NB4 (cell line): ENCODE data around the gene STPG1.

Experiments used
- POLR2A ChIP-seq: IDR thresholded peaks from 2 replicates; pipeline ENCODE4 v1.6.1; 2011; ENCODE audit warnings: mild to moderate bottlenecking; ENCODE audit not compliant: insufficient read length; ENCODE audit errors: extremely low read depth
- TF ChIP-seq, protein P1 (sequence below): IDR thresholded peaks from 2 replicates; pipeline ENCODE4 v1.6.1; 2011; ENCODE audit warnings: low read depth, low read length

DNA sequence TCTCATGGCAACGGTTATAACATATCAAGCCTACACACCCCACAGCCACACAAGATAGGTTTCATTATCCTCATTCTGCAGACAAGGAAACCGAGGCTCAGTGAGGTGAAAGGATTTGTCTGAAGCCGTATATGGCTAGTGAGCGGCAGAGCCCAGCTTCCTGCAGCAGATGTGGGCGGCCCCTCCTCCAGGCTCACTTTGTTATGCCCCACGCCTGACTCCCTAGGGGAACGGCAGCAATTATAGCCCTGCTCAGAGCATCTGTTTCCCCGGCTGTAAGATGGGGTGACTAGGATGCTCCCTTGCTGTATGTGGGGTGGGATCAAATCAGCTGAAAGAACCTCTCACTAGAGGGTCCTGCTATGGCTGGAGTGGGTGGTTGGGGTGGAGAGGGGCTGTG lies 72.3 kb downstream of the STPG1 start:
- TF ChIP-seq, protein P1, sequence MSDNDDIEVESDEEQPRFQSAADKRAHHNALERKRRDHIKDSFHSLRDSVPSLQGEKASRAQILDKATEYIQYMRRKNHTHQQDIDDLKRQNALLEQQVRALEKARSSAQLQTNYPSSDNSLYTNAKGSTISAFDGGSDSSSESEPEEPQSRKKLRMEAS = no peak
- TF ChIP-seq POLR2A = no peak
